Activated CD4-positive, alpha-beta memory T cell treated with anti-CD3 and anti-CD28 coated beads for 36 hours (primary cell): Measurements from ENCODE around the gene IL22. TPM values are rescaled to one million over a fixed set of nuclear protein-coding genes. Genes with fewer than 3 reads are reported as not detected.

Experiments
- CTCF ChIA-PET: fragments of 350-600 bp; sonication (Branson Sonifier 250); formaldehyde crosslinking; loops from one replicate; lab custom pipeline; 2021; ENCODE audit warnings: antibody characterized with exemption, inconsistent platforms; lab: Charles Lee
- POLR2A ChIA-PET: fragments of 350-600 bp; sonication (Branson Sonifier 250); formaldehyde crosslinking; loops from one replicate; lab custom pipeline; 2021; ENCODE audit warnings: antibody characterized with exemption; lab: Charles Lee
- DNase-seq: peaks from one replicate; pipeline ENCODE4 v3.0.0-alpha.2; 2020
- H3K27ac Mint-ChIP-seq: one replicate; pipeline ENCODE4 v1.8.0; 2021; ENCODE audit warnings: mixed read lengths
- H3K27me3 Mint-ChIP-seq: one replicate; pipeline ENCODE4 v1.8.0; 2021; ENCODE audit warnings: mixed read lengths
- H3K36me3 Mint-ChIP-seq: one replicate; pipeline ENCODE4 v1.8.0; 2021; ENCODE audit warnings: mixed read lengths
- H3K4me1 Mint-ChIP-seq: one replicate; pipeline ENCODE4 v1.8.0; 2021; ENCODE audit warnings: low read depth, mixed read lengths
- H3K4me3 Mint-ChIP-seq: one replicate; pipeline ENCODE4 v1.8.0; 2021; ENCODE audit warnings: mild to moderate bottlenecking, mixed read lengths
- H3K9me3 Mint-ChIP-seq: one replicate; pipeline ENCODE4 v1.8.0; 2021; ENCODE audit warnings: mixed read lengths
- intact Hi-C: fragments of 100-400 bp; cut with micrococcal nuclease; formaldehyde crosslinking; loops from one replicate; pipeline ENCODE4 v1.15.1; 2023
- total RNA-seq, 2 experiments: library from RNA; stranded (reverse); gene quantifications; one replicate each; pipeline ENCODE4 v1.2.3, GENCODE V29; 2021

IL22 gene
- total RNA-seq, 2 experiments from 2014 or later = 5.4 to 6.4 TPM

DNA sequence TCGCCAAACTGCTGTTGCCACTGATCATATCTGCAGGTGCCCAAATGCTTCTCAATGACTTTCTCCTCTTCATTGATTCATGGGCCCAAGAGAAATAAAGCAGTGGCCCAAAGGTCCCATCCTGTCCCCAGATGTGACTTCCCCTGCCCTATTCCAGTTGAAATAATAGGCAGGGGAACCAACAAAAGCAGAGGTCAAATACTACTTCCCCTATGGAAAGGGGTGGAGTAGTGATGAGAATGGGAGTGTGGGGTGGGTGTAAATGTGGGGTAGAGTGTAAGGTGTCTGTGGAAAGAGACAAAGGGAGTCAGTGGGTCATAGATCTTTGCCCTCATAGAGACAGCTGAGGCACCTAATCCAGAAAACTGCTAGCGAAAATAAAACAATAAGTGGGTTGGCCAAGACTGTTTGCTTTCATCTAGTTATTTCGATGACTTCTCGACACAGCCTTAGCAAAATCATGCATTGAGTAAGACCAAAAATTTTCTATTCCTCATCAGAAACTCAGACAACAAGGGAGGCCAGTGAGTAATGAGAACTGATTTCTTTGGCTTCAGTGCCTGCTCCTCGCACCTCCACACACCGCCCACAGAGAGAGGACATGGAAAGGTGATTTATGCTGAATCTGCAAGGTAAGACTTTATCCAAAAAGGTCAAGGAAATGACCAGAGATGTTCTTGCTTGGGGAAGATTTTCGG, 10.9 kb upstream of the IL22 start:
- H3K9me3 Mint-ChIP-seq = no peaks in the 10 kb centered on the region
- ChIA-PET CTCF (no interaction called here), POLR2A (no interaction called here)
- intact Hi-C loops = no loop called here
- H3K27ac Mint-ChIP-seq = no peak overlapping the region
- H3K36me3 Mint-ChIP-seq = no peaks in the 10 kb centered on the region
- no peak overlapping the region for H3K4me3 Mint-ChIP-seq
- H3K27me3 Mint-ChIP-seq = peaks cover 36% of the 10 kb centered on the region
- no peak for DNase-seq
- peaks cover 43% of the 10 kb centered on the region for H3K4me1 Mint-ChIP-seq

DNA sequence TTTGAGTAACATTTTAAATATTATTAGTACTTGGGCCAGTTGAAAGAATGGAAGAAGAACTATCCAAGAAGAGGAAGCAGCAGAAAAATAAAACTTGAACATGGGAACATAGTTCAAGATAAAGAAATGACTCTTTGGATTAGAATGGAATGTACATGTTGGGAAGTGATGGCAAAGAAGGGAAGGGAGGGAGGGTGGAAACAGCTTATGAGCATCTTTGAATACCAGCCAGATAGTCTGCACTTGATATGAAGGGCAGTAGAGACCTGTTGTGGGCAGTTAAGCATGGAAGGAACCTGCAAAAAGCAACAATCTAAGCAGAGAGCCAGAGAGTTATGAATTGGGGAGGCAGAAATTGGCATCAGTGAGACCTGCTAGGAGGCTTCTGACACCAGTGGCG, 10.0 kb upstream of the IL22 start:
- Mint-ChIP-seq H3K27ac (no peak overlapping the region), H3K9me3 (no peaks in the 10 kb centered on the region), H3K27me3 (peaks cover 32% of the 10 kb centered on the region), H3K4me3 (no peak overlapping the region), H3K36me3 (no peaks in the 10 kb centered on the region), H3K4me1 (peaks cover 43% of the 10 kb centered on the region)
- no peak for DNase-seq
- intact Hi-C loops = no loop called here
- POLR2A ChIA-PET = no interaction called here
- CTCF ChIA-PET = no interaction called here

DNA sequence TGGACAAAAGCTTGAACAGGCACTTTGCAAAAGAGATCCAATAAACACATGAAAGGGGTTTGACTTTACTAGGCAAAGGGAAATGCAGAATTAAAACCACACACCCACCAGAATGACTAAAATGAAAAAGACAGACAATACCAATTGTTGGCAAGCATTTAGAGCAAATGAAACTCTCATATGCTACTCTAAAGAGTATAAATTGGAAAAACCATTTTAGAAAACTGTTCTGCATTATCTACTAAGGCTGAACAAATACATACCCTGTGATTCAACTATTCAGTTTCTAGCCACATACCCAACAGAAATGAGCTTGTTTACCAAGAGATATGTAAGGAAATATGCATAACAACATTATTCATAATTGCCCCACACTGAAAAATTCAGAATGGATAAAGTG, 8.5 kb upstream of the IL22 start:
- peaks cover 42% of the 10 kb centered on the region for H3K27me3 Mint-ChIP-seq
- ChIA-PET POLR2A (interaction anchor here (1.0 kb wide), 1 partner anchor 28 kb away, joined by 4 read pairs; no protein-coding TSS in a partner anchor), CTCF (interaction anchor here (1.1 to 1.6 kb wide), 2 partner anchors 16 to 221 kb away, joined by 4 to 6 read pairs; no protein-coding TSS in a partner anchor)
- H3K4me1 Mint-ChIP-seq = peaks cover 36% of the 10 kb centered on the region
- no peaks in the 10 kb centered on the region for H3K36me3 Mint-ChIP-seq
- intact Hi-C loops = no loop called here
- no peaks in the 10 kb centered on the region for H3K9me3 Mint-ChIP-seq
- no peak overlapping the region for H3K4me3 Mint-ChIP-seq
- H3K27ac Mint-ChIP-seq = no peak overlapping the region
- no peak for DNase-seq

DNA sequence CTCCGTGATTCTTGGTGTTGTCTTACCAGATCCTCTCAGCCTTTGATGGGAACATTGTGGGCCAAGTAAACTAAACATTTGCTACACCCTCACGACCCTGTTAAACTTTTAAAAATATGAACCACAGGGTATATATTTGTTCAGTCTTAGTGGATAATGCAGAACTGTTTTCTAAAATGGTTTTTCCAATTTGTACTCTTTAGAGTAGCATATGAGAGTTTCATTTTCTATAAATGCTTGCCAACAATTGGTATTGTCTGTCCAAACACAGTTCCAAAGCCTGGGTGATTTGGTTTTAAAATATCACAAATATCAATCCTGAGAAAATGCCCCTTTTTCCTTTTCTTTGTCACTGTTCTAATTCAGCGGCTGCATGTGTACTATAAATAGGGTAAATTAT, 6.7 kb upstream of the IL22 start:
- intact Hi-C loops = no loop called here
- H3K36me3 Mint-ChIP-seq = no peaks in the 10 kb centered on the region
- peaks cover 39% of the 10 kb centered on the region for H3K27me3 Mint-ChIP-seq
- H3K9me3 Mint-ChIP-seq = no peaks in the 10 kb centered on the region
- H3K4me3 Mint-ChIP-seq = no peak overlapping the region
- POLR2A ChIA-PET = no interaction called here
- H3K4me1 Mint-ChIP-seq = peaks cover 34% of the 10 kb centered on the region
- no peak overlapping the region for H3K27ac Mint-ChIP-seq
- CTCF ChIA-PET = interaction anchor here (1.4 kb wide), 1 partner anchor 57 kb away, joined by 5 read pairs; no protein-coding TSS in a partner anchor
- DNase-seq = no peak

DNA sequence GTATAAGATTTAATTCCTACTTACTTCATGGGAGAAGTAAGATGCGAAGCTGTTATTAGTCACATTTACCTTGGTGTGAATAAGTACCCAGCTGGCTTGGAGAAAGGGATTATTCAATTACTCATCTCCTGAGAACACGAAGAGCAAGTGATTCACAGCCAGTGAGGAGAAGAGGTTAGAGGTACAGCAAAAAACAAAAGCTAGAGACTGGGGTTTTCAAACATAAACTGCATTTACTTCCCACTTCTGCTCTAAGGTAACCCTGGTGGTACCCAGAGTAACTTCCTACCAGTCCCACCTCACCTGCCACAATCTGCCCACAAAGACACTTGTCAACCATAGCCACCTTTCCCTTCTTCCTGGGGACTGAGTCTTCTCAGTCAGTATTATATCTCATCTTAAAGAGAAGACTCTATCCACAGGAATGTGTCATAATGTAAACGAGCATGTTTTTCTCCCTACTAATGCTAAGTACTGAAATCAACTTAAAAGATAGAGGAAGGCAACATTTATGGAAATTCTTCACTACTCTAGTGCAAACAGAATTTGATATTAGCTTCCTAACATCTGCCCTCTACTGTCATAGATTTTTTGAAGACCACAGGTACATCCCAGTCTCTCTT, 6.0 kb upstream of the IL22 start:
- intact Hi-C loops = loop anchor here (1.0 to 2.0 kb wide), 4 partner anchors 18 to 47 kb away; no protein-coding TSS in a partner anchor

DNA sequence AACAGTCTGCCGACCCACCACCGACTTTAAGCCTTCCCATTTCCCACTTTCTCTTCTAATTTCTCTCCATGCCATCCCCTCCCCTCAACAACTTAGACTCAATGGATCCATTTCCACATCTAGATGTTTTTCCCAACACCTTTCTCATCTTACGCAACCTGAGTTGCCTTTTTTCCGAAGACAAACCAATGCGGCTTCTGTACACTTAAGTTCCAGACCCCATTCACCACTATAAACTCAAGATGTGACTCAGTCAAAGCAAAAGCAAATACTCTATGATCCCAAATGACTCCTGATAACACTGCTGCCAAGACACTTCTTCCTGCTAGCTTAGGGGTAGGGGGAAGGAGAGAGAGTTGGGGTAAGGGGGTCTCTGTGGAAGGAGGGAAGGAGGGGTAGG, 1.3 kb downstream of the IL22 start:
- POLR2A ChIA-PET = no interaction called here
- no peak for DNase-seq
- H3K4me1 Mint-ChIP-seq = peaks cover 2% of the 10 kb centered on the region
- intact Hi-C loops = no loop called here
- CTCF ChIA-PET = interaction anchor here (1.8 kb wide), 1 partner anchor 65 kb away, joined by 7 read pairs; no protein-coding TSS in a partner anchor
- H3K27me3 Mint-ChIP-seq = peaks cover 37% of the 10 kb centered on the region
- H3K9me3 Mint-ChIP-seq = no peaks in the 10 kb centered on the region
- H3K27ac Mint-ChIP-seq = no peak overlapping the region
- H3K36me3 Mint-ChIP-seq = no peaks in the 10 kb centered on the region
- no peak overlapping the region for H3K4me3 Mint-ChIP-seq

More for the DNA sequence above, 6.0 kb upstream of the IL22 start:
- Mint-ChIP-seq H3K4me3 (no peak overlapping the region), H3K27me3 (peaks cover 37% of the 10 kb centered on the region), H3K36me3 (no peaks in the 10 kb centered on the region), H3K27ac (peak overlapping the region; percentile 24), H3K4me1 (peaks cover 27% of the 10 kb centered on the region), H3K9me3 (no peaks in the 10 kb centered on the region)
- POLR2A ChIA-PET = interaction anchor here (1.0 to 1.1 kb wide), 3 partner anchors 18 to 32 kb away, joined by 3 read pairs; no protein-coding TSS in a partner anchor
- CTCF ChIA-PET = interaction anchor here (1.0 to 1.4 kb wide), 5 partner anchors 20 to 219 kb away, joined by 3 to 5 read pairs (median 3); no protein-coding TSS in a partner anchor
- peak; percentile 71 for DNase-seq

DNA sequence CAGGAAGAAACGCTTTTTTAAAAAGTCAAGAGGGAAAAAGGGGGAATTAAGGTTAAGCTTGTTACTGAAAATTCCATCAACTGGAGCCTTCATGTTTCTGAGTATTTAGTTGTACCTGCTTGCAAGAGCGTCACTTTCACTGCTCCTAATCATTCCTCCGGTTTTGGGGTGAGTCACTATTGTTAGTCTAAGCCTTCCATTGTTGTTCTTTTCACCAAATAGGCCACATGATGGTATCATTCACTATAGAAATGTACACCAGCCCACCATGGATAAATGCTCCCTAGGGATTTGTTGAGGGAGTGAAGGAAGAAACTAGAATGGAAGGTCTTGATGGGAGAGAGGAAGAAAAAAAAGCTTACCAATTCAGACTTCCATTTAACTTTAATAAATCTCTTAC, 3.0 kb downstream of the IL22 start:
- H3K9me3 Mint-ChIP-seq = no peaks in the 10 kb centered on the region
- H3K27me3 Mint-ChIP-seq = peaks cover 43% of the 10 kb centered on the region
- intact Hi-C loops = no loop called here
- ChIA-PET CTCF (no interaction called here), POLR2A (no interaction called here)
- peaks cover 2% of the 10 kb centered on the region for H3K4me1 Mint-ChIP-seq
- no peak for DNase-seq
- no peaks in the 10 kb centered on the region for H3K36me3 Mint-ChIP-seq
- no peak overlapping the region for H3K27ac Mint-ChIP-seq
- H3K4me3 Mint-ChIP-seq = no peak overlapping the region

DNA sequence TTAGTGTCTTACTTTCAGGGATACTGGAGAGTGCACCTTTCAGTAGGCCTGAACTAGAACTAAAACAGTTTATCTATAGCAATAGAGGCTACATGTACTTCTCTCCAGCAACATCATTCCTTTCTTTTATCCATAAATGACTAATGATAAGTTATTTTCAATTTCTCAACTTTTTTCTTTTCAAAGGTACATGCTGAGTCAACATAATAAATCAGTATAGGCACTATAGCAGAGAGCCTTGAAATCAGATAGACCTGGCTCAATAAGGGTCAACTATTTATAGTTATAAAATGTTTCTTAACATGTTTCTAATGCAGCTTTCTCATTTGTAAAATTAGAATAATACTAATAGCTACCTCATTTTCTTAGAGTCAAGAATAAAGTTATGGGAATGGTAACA, 5.6 kb downstream of the IL22 start:
- H3K4me3 Mint-ChIP-seq = no peak overlapping the region
- CTCF ChIA-PET = no interaction called here
- intact Hi-C loops = no loop called here
- DNase-seq = no peak
- H3K36me3 Mint-ChIP-seq = no peaks in the 10 kb centered on the region
- peaks cover 43% of the 10 kb centered on the region for H3K27me3 Mint-ChIP-seq
- POLR2A ChIA-PET = no interaction called here
- H3K4me1 Mint-ChIP-seq = peaks cover 5% of the 10 kb centered on the region
- no peak overlapping the region for H3K27ac Mint-ChIP-seq
- H3K9me3 Mint-ChIP-seq = peaks cover 2% of the 10 kb centered on the region

DNA sequence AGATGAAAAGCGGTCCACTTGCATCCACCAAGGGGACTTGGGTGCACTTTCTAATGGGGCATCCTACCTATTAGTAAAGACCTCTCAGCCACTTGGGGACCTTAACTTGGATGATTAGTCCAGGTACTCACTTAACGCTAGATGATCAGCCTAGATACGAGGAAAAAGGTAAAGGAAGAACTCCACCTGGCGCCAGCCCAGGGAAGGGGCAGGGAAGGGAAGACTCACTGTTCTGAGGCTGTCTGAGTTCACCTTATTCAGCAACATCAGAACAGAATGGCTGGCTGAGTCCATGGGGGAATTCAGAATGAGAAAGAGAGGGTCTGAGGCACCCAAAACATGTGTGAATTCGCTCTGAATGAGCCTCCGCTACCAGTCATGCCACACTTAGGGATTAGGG, 7.1 kb downstream of the IL22 start:
- Mint-ChIP-seq H3K36me3 (no peaks in the 10 kb centered on the region), H3K27me3 (peaks cover 32% of the 10 kb centered on the region), H3K4me1 (peaks cover 15% of the 10 kb centered on the region), H3K4me3 (no peak overlapping the region), H3K9me3 (peaks cover 4% of the 10 kb centered on the region), H3K27ac (no peak overlapping the region)
- POLR2A ChIA-PET = no interaction called here
- no peak for DNase-seq
- intact Hi-C loops = no loop called here
- CTCF ChIA-PET = interaction anchor here (0.7 kb wide), 1 partner anchor 207 kb away, joined by 3 read pairs; no protein-coding TSS in a partner anchor

DNA sequence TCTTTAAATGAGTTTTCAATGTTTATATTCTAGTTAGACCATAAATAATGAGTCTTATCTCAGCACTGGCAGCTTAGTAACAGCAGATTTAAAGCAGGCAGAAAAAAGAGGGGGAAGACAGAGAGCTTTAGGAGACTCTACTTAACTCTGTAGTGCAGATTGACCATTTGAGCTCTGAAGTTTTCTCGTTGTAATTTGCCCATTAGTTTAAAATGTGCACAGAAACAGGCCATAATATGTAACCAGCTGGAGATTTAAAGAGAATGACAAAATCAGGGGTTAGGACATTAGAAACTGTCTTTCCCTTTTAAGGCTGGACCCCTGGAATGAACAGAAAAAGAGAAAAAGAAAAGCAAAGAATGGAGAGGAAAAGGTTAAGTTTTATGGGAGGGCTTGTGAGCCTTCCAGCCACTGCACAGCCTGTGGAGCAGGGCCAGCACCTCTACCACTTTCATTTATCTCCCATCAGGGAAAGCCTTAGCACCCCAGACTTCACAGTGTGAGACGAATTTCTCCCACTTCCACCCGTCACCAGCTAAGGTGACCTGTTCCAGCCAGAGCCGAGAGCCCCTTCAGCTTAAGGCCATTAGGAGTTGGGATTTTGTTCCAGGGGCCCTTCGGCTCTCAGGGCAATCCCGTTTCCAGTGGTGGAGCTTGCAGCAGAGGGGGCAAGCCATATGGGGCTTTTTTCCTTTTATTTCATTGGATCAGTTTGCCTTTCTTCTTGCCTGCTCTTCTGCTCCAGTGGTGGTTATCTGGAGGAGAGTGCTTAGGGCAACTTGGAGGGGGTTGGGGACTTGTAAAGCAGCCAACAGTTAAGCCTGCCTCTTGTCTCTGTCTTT, 8.0 kb downstream of the IL22 start:
- intact Hi-C loops = no loop called here
- no peak for DNase-seq
- Mint-ChIP-seq H3K4me3 (no peak overlapping the region), H3K27ac (no peak overlapping the region), H3K9me3 (peaks cover 4% of the 10 kb centered on the region), H3K4me1 (peaks cover 24% of the 10 kb centered on the region), H3K36me3 (no peaks in the 10 kb centered on the region), H3K27me3 (peaks cover 26% of the 10 kb centered on the region)
- CTCF ChIA-PET = interaction anchor here (0.7 to 1.1 kb wide), 2 partner anchors 72 to 206 kb away, joined by 3 read pairs; no protein-coding TSS in a partner anchor
- POLR2A ChIA-PET = no interaction called here

DNA sequence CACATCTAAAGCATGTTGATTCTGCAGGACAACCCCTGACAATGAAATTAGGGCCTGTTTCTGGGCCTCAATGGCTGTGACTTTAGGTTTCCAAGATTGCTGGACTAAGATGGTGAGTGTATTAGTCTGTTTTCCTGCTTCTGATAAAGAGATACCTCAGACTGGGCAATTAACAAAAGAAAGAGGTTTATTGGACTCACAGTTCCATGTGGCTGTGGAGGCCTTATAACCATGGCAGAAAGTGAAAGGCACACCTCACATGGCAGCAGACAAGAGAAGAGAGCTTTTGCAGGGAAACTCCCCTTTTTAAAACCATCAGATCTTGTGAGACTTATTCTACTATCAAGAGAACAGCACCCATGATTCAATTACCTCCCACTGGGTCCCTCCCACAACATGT, 10.6 kb downstream of the IL22 start:
- DNase-seq = no peak
- H3K4me1 Mint-ChIP-seq = peaks cover 32% of the 10 kb centered on the region
- ChIA-PET CTCF (no interaction called here), POLR2A (no interaction called here)
- no peak overlapping the region for H3K4me3 Mint-ChIP-seq
- peaks cover 25% of the 10 kb centered on the region for H3K27me3 Mint-ChIP-seq
- intact Hi-C loops = no loop called here
- peaks cover 4% of the 10 kb centered on the region for H3K9me3 Mint-ChIP-seq
- no peaks in the 10 kb centered on the region for H3K36me3 Mint-ChIP-seq
- H3K27ac Mint-ChIP-seq = no peak overlapping the region
